Natural killer cell (primary cell): Measurements from ENCODE around the gene RPS27. TPM values are rescaled to one million over a fixed set of nuclear protein-coding genes. Genes with fewer than 3 reads are reported as not detected.

ENCODE experiments used
- ATAC-seq, 3 donors: fragments of 150-1000 bp in 2 of 3; fragments of 200-7000 bp in 1 of 3; cut with Tn5 transposase; 1 replicate in 1 of 3; 2 replicates in 2 of 3; pipeline ENCODE4 v1.10.0; 2021; ENCODE audit warnings: mild to moderate bottlenecking in 2 of 3, moderate library complexity in 2 of 3
- DNase-seq, 2 donors: peaks; one replicate each; pipeline versions ENCODE4 v3.0.0 to v3.0.0-alpha.2; 2013 to 2021; ENCODE audit warnings: mixed read lengths in 1 of 2
- H3K27ac ChIP-seq: one replicate; pipeline ENCODE4 v1.5.1; 2013; ENCODE audit warnings: mild to moderate bottlenecking, low read length
- H3K27me3 ChIP-seq: one replicate; pipeline ENCODE4 v1.6.1; 2013; ENCODE audit warnings: low read length; ENCODE audit not compliant: control insufficient read depth, insufficient read depth
- H3K36me3 ChIP-seq: one replicate; pipeline ENCODE4 v1.6.1; 2013; ENCODE audit warnings: low read length; ENCODE audit not compliant: control insufficient read depth, insufficient read depth
- H3K4me1 ChIP-seq: one replicate; pipeline ENCODE4 v1.6.1; 2013; ENCODE audit warnings: low read length; ENCODE audit not compliant: control insufficient read depth, insufficient read depth
- H3K4me3 ChIP-seq: one replicate; pipeline ENCODE4 v1.5.1; 2013; ENCODE audit warnings: low read length
- H3K9me3 ChIP-seq: one replicate; pipeline ENCODE4 v1.6.1; 2013; ENCODE audit warnings: low read length; ENCODE audit not compliant: control insufficient read depth, insufficient read depth
- H3K27ac Mint-ChIP-seq, 2 donors: one replicate each; pipeline ENCODE4 v1.8.0; 2022; ENCODE audit warnings: mild to moderate bottlenecking in 2 of 2, mixed read lengths in 2 of 2, moderate library complexity in 1 of 2
- H3K27me3 Mint-ChIP-seq, 2 donors: one replicate each; pipeline ENCODE4 v1.8.0; 2022; ENCODE audit warnings: low read depth in 2 of 2, mixed read lengths in 2 of 2
- H3K36me3 Mint-ChIP-seq: one replicate; pipeline ENCODE4 v1.8.0; 2022; ENCODE audit warnings: mixed read lengths
- H3K4me1 Mint-ChIP-seq, 2 donors: one replicate each; pipeline ENCODE4 v1.8.0; 2022; ENCODE audit warnings: mixed read lengths in 2 of 2
- H3K4me3 Mint-ChIP-seq: one replicate; pipeline ENCODE4 v1.8.0; 2022; ENCODE audit warnings: mild to moderate bottlenecking, moderate library complexity, mixed read lengths
- H3K9me3 Mint-ChIP-seq, 2 donors: one replicate each; pipeline ENCODE4 v1.8.0; 2022; ENCODE audit warnings: mixed read lengths in 2 of 2
- WGBS: methylation state at CpG from one replicate; pipeline ENCODE4 v1.1.7; 2013; ENCODE audit warnings: missing lambda C conversion rate; ENCODE audit not compliant: insufficient coverage; 5-methylcytosine and 5-hydroxymethylcytosine counted together
- intact Hi-C: fragments of 100-400 bp; cut with micrococcal nuclease; formaldehyde crosslinking; loops from one replicate; pipeline ENCODE4 v1.14.2; 2022
- total RNA-seq, 4 donors: library from RNA; stranded (reverse); fragments of 120-200 nt in 1 of 4; gene quantifications; one replicate each; pipeline versions ENCODE4 v1.2.3 to v1.2.4, GENCODE V29; 2013 to 2022
- TF ChIP-seq, protein P1 (sequence below): fragments of 200-600 bp; IDR thresholded peaks from one replicate; pipeline ENCODE4 v1.8.0; 2022; ENCODE audit warnings: antibody characterized with exemption

Gene RPS27
- total RNA-seq, 3 donors from 2014 or later (not counting 1 experiment from before 2014, with no cell fraction given), result 2,073 to 2,763 (median 2,323) TPM

DNA sequence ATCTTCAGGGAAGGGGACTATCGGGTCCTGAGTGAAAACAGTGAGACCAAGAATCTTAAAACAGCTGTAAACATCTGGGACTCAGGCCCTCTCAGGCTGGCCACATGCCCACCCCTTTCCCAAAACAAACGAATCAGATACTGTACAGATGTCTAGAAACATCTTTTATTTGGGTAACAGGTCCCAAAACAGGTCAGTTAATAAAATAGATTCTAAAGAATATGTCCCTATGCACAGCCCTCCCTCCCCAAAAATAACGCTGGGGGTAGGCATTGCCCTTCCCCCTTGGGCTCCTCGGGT is 31.7 kb upstream of the RPS27 start:
- Histone ChIP-seq H3K27ac (peak overlapping the region; percentile 55), H3K4me3 (no peak overlapping the region), H3K27me3 (no peaks in the 10 kb centered on the region), H3K36me3 (peaks cover 16% of the 10 kb centered on the region), H3K4me1 (peaks cover 56% of the 10 kb centered on the region), H3K9me3 (no peaks in the 10 kb centered on the region)
- DNase-seq (no peak), ATAC-seq (no peak)
- intact Hi-C loops, result loop anchor here (1.0 to 2.0 kb wide), 4 partner anchors 8 to 36 kb away; partner anchors contain the start of genes CREB3L4 and JTB
- TF ChIP-seq, protein P1, sequence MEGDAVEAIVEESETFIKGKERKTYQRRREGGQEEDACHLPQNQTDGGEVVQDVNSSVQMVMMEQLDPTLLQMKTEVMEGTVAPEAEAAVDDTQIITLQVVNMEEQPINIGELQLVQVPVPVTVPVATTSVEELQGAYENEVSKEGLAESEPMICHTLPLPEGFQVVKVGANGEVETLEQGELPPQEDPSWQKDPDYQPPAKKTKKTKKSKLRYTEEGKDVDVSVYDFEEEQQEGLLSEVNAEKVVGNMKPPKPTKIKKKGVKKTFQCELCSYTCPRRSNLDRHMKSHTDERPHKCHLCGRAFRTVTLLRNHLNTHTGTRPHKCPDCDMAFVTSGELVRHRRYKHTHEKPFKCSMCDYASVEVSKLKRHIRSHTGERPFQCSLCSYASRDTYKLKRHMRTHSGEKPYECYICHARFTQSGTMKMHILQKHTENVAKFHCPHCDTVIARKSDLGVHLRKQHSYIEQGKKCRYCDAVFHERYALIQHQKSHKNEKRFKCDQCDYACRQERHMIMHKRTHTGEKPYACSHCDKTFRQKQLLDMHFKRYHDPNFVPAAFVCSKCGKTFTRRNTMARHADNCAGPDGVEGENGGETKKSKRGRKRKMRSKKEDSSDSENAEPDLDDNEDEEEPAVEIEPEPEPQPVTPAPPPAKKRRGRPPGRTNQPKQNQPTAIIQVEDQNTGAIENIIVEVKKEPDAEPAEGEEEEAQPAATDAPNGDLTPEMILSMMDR, result no peak
- H3K27ac Mint-ChIP-seq, result peak overlapping the region; percentile 82 to 92
- H3K4me1 Mint-ChIP-seq, result peaks cover 50 to 72% of the 10 kb centered on the region in 2 donors
- H3K36me3 Mint-ChIP-seq, result no peaks in the 10 kb centered on the region
- no peaks in the 10 kb centered on the region for H3K9me3 Mint-ChIP-seq
- WGBS, result 43% methylated on average over 4 of the region's 4 CpGs
- peak overlapping the region; percentile 96 for H3K4me3 Mint-ChIP-seq
- no peaks in the 10 kb centered on the region for H3K27me3 Mint-ChIP-seq

DNA sequence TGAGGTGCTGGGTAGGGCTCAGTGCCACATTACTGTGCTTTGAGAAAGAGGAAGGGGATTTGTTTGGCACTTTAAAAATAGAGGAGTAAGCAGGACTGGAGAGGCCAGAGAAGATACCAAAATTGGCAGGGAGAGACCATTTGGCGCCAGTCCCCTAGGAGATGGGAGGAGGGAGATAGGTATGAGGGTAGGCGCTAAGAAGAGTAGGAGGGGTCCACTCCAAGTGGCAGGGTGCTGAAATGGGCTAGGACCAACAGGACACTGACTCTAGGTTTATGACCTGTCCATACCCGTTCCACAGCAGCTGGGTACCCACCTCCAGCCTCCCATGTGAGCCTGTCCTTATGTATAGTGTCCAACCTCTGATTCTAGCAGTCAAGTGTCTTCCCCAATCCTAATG is 31.1 kb upstream of the RPS27 start:
- TF ChIP-seq, protein P1, result no peak
- no peaks in the 10 kb centered on the region for H3K27me3 Mint-ChIP-seq
- H3K4me3 Mint-ChIP-seq, result peak overlapping the region; percentile 96
- H3K36me3 Mint-ChIP-seq, result no peaks in the 10 kb centered on the region
- intact Hi-C loops, result loop anchor here (2.0 kb wide), 1 partner anchor 17 kb away; the partner anchor contains the start of gene JTB
- no peaks in the 10 kb centered on the region for H3K9me3 Mint-ChIP-seq
- H3K9me3 ChIP-seq, result no peaks in the 10 kb centered on the region
- peaks cover 58% of the 10 kb centered on the region for H3K4me1 ChIP-seq
- ATAC-seq (no peak), DNase-seq (no peak)
- H3K27ac Mint-ChIP-seq, result peak overlapping the region; percentile 82 to 92
- no peak overlapping the region for H3K27ac ChIP-seq
- no peak overlapping the region for H3K4me3 ChIP-seq
- peaks cover 50 to 72% of the 10 kb centered on the region in 2 donors for H3K4me1 Mint-ChIP-seq
- WGBS, result 91% methylated on average over 3 of the region's 3 CpGs
- no peaks in the 10 kb centered on the region for H3K27me3 ChIP-seq
- peaks cover 10% of the 10 kb centered on the region for H3K36me3 ChIP-seq

DNA sequence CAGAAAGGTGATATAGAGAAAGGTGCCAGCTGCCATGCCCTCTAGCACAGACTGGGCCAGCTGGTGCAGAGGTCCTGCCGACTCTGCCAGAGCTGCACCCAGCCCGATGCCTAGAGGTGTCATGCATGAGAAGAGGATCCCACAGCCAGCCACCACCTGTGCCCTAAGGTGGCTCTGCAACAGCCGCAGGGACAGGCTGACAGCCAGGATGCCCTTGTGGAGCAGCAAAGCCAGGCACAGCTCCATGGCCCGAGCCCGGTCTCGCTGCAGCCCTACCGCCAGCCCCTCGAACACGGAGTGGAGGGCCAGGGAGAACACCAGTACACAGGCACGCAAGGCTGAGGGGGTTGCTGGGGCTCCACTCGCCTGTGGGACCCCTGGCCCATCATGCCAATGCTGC is 30.4 kb upstream of the RPS27 start:
- H3K27ac ChIP-seq, result no peak overlapping the region
- peak overlapping the region; percentile 82 to 92 for H3K27ac Mint-ChIP-seq
- no peak overlapping the region for H3K4me3 ChIP-seq
- no peaks in the 10 kb centered on the region for H3K9me3 ChIP-seq
- ATAC-seq, result no peak
- TF ChIP-seq, protein P1, result no peak
- H3K27me3 Mint-ChIP-seq, result no peaks in the 10 kb centered on the region
- peaks cover 6% of the 10 kb centered on the region for H3K36me3 ChIP-seq
- no peaks in the 10 kb centered on the region for H3K27me3 ChIP-seq
- 97% methylated on average over 11 of the region's 11 CpGs for WGBS
- DNase-seq, result no peak
- peaks cover 50 to 71% of the 10 kb centered on the region in 2 donors for H3K4me1 Mint-ChIP-seq
- H3K36me3 Mint-ChIP-seq, result no peaks in the 10 kb centered on the region
- H3K4me1 ChIP-seq, result peaks cover 51% of the 10 kb centered on the region
- no peaks in the 10 kb centered on the region for H3K9me3 Mint-ChIP-seq
- intact Hi-C loops, result loop anchor here (10.0 kb wide), 1 partner anchor 265 kb away; the partner anchor contains the start of gene UBAP2L
- H3K4me3 Mint-ChIP-seq, result no peak overlapping the region

DNA sequence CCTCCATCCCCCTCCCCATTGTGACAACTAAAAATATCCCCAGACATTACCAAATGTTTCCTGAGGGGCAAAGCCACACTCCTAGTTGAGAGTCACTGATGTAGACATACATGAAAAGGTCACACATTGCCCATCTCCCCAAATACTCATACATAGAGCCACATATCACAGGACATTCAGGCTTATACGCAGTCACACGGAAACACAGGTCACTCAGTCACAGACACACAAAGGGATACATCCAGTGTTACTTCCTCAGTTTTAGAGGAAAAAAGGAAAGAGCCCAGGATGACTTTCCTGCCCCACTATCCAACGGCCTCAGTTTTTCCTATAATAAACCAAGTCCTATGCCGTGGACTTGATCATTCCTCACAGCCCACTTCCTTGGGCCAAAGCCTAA is 29.1 kb upstream of the RPS27 start:
- intact Hi-C loops, result loop anchor here (10.0 kb wide), 1 partner anchor 263 kb away; the partner anchor contains the start of gene UBAP2L
- H3K4me3 ChIP-seq, result no peak overlapping the region

More for the DNA sequence above, 29.1 kb upstream of the RPS27 start:
- Histone ChIP-seq H3K27me3 (no peaks in the 10 kb centered on the region), H3K27ac (no peak overlapping the region), H3K36me3 (peaks cover 6% of the 10 kb centered on the region), H3K9me3 (no peaks in the 10 kb centered on the region), H3K4me1 (peaks cover 47% of the 10 kb centered on the region)
- TF ChIP-seq, protein P1, result no peak
- peaks cover 50 to 73% of the 10 kb centered on the region in 2 donors for H3K4me1 Mint-ChIP-seq
- H3K36me3 Mint-ChIP-seq, result no peaks in the 10 kb centered on the region
- no peak for DNase-seq
- peak overlapping the region; percentile 91 to 92 for H3K27ac Mint-ChIP-seq
- H3K27me3 Mint-ChIP-seq, result no peaks in the 10 kb centered on the region
- peak overlapping the region; percentile 2 for H3K4me3 Mint-ChIP-seq
- 96% methylated on average over 4 of the region's 4 CpGs for WGBS
- no peak for ATAC-seq
- no peaks in the 10 kb centered on the region for H3K9me3 Mint-ChIP-seq
